Breast epithelium (tissue), 3 donors: ENCODE measurements around the gene INPP5E.

Experiments
- CTCF ChIP-seq, 3 donors: fragments of 450-650 bp; IDR thresholded peaks; one replicate each; pipeline ENCODE4 v1.5.1; 2016 to 2017; ENCODE audit warnings: antibody characterized with exemption in 3 of 3, mild to moderate bottlenecking in 3 of 3, moderate library complexity in 3 of 3
- POLR2AphosphoS5 ChIP-seq, 3 donors: sonication (generic); formaldehyde crosslinking; IDR thresholded peaks; one replicate each; pipeline ENCODE4 v1.6.1; 2017; ENCODE audit warnings: antibody characterized with exemption in 3 of 3

GRCh38 chr9:136424750-136425362, 14.8 kb downstream of the INPP5E start:
- TF ChIP-seq CTCF (IDR thresholded peaks at IDR 0.05) (no peak), POLR2AphosphoS5 (IDR thresholded peaks at IDR 0.05) (no peak)
